ENCODE measurements around the gene DOK4. TPM values are rescaled to one million over a fixed set of nuclear protein-coding genes. Genes with fewer than 3 reads are reported as not detected.

The DOK4 gene
- total RNA-seq, 8 experiments from 2014 or later = 11.3 to 34.8 (median 22.6) TPM

DNA sequence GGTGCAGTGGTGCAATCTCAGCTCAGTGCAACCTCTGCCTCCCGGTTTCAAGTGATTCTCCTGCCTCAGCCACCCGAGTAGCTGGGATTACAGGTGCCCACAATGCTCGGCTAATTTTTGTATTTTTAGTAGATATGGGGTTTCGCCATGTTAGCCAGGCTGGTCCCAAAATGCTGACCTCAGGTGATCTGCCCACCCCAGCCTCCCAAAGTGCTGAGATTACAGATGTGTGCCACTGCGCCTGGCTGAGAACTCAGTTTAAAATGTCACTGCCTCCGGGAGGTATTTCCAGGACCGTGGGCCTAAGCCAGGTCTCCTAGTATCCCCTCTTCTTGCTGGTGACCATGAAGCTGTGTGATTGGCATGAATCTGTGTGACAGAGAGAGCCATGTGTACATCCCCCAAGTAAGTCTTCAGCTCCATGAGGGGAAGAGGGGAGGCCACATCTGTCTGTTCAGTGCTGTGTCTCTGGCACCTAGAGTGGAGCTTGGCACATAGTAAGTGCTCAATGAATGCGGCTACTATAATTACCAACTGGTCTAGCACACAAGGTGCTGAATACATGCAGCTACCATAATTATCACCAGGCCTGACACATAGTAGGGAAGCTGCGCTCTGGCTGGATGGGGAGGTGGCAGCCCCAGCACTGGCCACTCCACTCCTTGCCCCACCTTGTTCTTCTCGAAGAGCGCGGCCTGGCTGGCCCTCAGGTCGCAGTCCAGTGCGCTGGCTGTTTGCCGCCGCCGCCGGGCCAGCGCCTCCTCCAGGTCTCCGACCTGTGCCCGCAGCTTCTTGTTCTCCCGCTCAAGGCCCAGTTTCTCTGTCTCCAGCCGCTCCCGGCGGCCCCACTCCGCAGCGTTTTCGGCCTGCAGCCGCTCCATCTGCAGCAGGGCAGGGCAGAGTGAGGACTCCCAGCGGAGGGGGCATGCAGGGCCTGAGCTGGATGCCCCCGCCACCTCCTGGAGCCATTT, 31.4 kb upstream of the DOK4 start:
- ATAC-seq (replicated peaks in 6 of 8) = no peak
- WGBS, 10 experiments = 86 to 100% (median 96%) methylated on average over 1 to 10 of the region's 31 CpGs; no CpG with 5 or more reads in 5 of the 10 experiments
- in situ Hi-C loops (cut with MboI; ENCODE audit: low pct_unique_long_range_greater_than_20kb in 2 of 9, low sequenced_read_pairs in 9 of 9, unreplicated experiment in 9 of 9) = loop anchor here in 2 of 9 experiments (25.0 kb wide), 1 partner anchor 205 kb away; no protein-coding TSS in a partner anchor
- Histone ChIP-seq H3K27ac (no peak overlapping the region), H3K4me1 (replicated peaks in 1 of 2) (peaks cover 0 to 5% of the 10 kb centered on the region in 2 donors), H3K4me3 (no peak overlapping the region)

GRCh38 chr16:57516773-57517172, 30.5 kb upstream of the DOK4 start:
- Histone ChIP-seq H3K4me3 (no peak overlapping the region), H3K4me1 (replicated peaks in 1 of 2) (peaks cover 0 to 5% of the 10 kb centered on the region in 2 donors), H3K27ac (no peak overlapping the region)
- WGBS, 10 experiments = 40 to 100% (median 100%) methylated on average over 1 to 3 of the region's 3 CpGs; no CpG with 5 or more reads in 3 of the 10 experiments
- no peak for ATAC-seq (replicated peaks in 6 of 8)
- in situ Hi-C loops (cut with MboI; ENCODE audit: low pct_unique_long_range_greater_than_20kb in 2 of 9, low sequenced_read_pairs in 9 of 9, unreplicated experiment in 9 of 9) = loop anchor here in 2 of 9 experiments (25.0 kb wide), 1 partner anchor 204 kb away; no protein-coding TSS in a partner anchor

GRCh38 chr16:57516176-57516725, 30.0 kb upstream of the DOK4 start:
- in situ Hi-C loops (cut with MboI; ENCODE audit: low pct_unique_long_range_greater_than_20kb in 2 of 9, low sequenced_read_pairs in 9 of 9, unreplicated experiment in 9 of 9) = loop anchor here in 2 of 9 experiments (25.0 kb wide), 1 partner anchor 204 kb away; no protein-coding TSS in a partner anchor
- WGBS, 10 experiments = 75 to 100% (median 85%) methylated on average over 1 to 4 of the region's 10 CpGs; no CpG with 5 or more reads in 6 of the 10 experiments
- H3K27ac ChIP-seq = no peak overlapping the region
- ATAC-seq (replicated peaks in 6 of 8) = no peak
- peaks cover 0 to 5% of the 10 kb centered on the region in 2 donors for H3K4me1 ChIP-seq (replicated peaks in 1 of 2)
- no peak overlapping the region for H3K4me3 ChIP-seq

GRCh38 chr16:57514791-57515600, 28.7 kb upstream of the DOK4 start:
- peak in 2 of 8 experiments; percentile 22 to 27 for ATAC-seq (replicated peaks in 6 of 8)
- Histone ChIP-seq H3K4me3 (no peak overlapping the region), H3K27ac (no peak overlapping the region), H3K4me1 (replicated peaks in 1 of 2) (peaks cover 0 to 5% of the 10 kb centered on the region in 2 donors)
- in situ Hi-C loops (cut with MboI; ENCODE audit: low pct_unique_long_range_greater_than_20kb in 2 of 9, low sequenced_read_pairs in 9 of 9, unreplicated experiment in 9 of 9) = loop anchor here in 2 of 9 experiments (25.0 kb wide), 1 partner anchor 203 kb away; no protein-coding TSS in a partner anchor
- 91 to 100% (median 95%) methylated on average over 2 to 12 of the region's 23 CpGs; no CpG with 5 or more reads in 6 of the 10 experiments for WGBS, 10 experiments

- WGBS, 10 experiments = 82 to 100% methylated on average over 1 to 2 of the region's 4 CpGs; no CpG with 5 or more reads in 8 of the 10 experiments
- Histone ChIP-seq H3K4me3 (no peak overlapping the region), H3K27ac (no peak overlapping the region), H3K4me1 (replicated peaks in 1 of 2) (peaks cover 0 to 5% of the 10 kb centered on the region in 2 donors)
- ATAC-seq (replicated peaks in 6 of 8) = no peak
- in situ Hi-C loops (cut with MboI; ENCODE audit: low pct_unique_long_range_greater_than_20kb in 2 of 9, low sequenced_read_pairs in 9 of 9, unreplicated experiment in 9 of 9) = loop anchor here in 2 of 9 experiments (25.0 kb wide), 1 partner anchor 202 kb away; no protein-coding TSS in a partner anchor
These were observed 28.1 kb upstream of the DOK4 start for GRCh38 chr16:57514371-57514770.

DNA sequence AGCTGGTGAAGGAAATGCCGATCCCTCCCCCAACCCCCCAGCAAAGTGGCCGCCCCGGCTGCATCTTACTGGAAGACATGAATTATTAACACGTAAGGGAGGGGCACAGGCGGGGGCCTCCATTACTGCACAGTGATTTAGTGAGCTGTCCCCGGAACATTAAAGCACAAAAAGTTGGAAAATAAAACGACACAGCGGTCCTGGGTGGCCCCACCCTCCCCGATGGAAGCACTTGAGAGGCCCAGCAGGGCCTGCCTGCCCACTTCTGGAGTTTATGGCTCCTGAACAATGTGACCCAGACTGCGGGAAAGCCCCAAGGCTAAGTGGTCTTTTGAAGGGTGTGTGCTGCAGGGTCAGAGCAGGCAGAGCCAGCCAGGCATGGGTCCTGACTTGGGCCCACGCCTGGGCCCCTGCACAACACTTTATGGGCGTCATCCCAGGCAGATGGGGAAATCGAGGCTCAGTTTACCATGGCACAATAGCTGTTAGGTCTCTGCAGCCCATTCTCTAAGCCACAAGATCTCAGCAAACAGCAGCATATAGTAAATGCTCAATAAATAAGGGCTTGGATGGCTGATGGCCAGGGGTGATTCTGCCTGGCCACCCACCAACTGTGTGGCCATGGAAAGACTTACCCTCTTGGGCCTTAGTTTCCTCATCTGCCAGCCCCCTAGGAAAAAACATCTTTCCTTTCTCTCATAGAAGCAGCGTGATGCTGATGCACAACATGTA, 27.2 kb upstream of the DOK4 start:
- 0 to 100% (median 25%) methylated on average over 1 to 9 of the region's 14 CpGs; no CpG with 5 or more reads in 2 of the 10 experiments for WGBS, 10 experiments
- ATAC-seq (replicated peaks in 6 of 8) = peak; percentile 16 to 87 (median 80)
- no peak overlapping the region for H3K27ac ChIP-seq

DNA sequence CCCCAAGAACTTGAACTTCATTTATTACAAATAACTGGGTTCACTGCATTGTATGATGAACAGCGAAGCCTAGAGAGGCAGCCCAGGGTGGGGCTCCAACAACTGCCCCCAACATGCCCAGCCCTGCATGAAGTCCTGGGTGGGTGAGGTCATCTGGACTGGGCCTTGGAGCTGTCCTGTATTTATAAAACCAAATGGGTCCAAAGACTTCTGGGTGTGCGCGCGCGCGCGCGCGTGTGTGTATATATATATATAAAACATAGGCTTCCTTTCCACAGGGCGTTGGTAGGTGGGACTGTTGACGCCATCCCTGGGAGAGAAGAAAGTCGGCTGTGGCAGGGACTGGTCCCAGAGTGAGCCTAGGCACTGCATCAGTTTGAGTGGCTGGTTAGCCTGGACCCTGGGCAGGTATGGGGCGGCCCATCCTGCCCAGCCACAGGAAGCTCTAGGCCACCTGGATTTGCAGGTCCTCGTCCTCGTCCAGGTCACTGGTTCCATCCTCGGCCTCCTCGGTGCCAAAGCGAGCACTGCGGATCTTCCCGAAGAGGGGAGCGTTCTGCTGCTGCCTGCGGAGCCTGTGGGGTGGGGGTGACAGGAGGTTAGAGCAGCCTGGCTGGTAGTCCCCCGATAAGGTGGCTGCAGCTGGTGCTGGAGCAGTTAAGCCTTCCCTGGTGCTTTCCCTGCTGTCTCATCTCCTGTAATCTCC, 26.2 kb upstream of the DOK4 start:
- no peak for ATAC-seq (replicated peaks in 6 of 8)
- in situ Hi-C loops (cut with MboI; ENCODE audit: low pct_unique_long_range_greater_than_20kb in 2 of 9, low sequenced_read_pairs in 9 of 9, unreplicated experiment in 9 of 9) = loop anchor here in 2 of 9 experiments (25.0 kb wide), 1 partner anchor 200 kb away; no protein-coding TSS in a partner anchor
- Histone ChIP-seq H3K4me1 (replicated peaks in 1 of 2) (peaks cover 6 to 14% of the 10 kb centered on the region in 2 donors), H3K4me3 (no peak overlapping the region), H3K27ac (no peak overlapping the region)
- 87 to 100% (median 96%) methylated on average over 1 to 16 of the region's 23 CpGs; no CpG with 5 or more reads in 5 of the 10 experiments for WGBS, 10 experiments

More for the DNA sequence above, 27.2 kb upstream of the DOK4 start:
- Histone ChIP-seq H3K4me1 (replicated peaks in 1 of 2) (peaks cover 0 to 5% of the 10 kb centered on the region in 2 donors), H3K4me3 (no peak overlapping the region)
- in situ Hi-C loops (cut with MboI; ENCODE audit: low pct_unique_long_range_greater_than_20kb in 2 of 9, low sequenced_read_pairs in 9 of 9, unreplicated experiment in 9 of 9) = loop anchor here in 2 of 9 experiments (25.0 kb wide), 1 partner anchor 201 kb away; no protein-coding TSS in a partner anchor

GRCh38 chr16:57510016-57510871, 24.0 kb upstream of the DOK4 start:
- ATAC-seq (replicated peaks in 6 of 8) = peak in 1 of 8 experiments; percentile 33
- in situ Hi-C loops (cut with MboI; ENCODE audit: low pct_unique_long_range_greater_than_20kb in 2 of 9, low sequenced_read_pairs in 9 of 9, unreplicated experiment in 9 of 9) = loop anchor here in 2 of 9 experiments (25.0 kb wide), 1 partner anchor 198 kb away; no protein-coding TSS in a partner anchor

DNA sequence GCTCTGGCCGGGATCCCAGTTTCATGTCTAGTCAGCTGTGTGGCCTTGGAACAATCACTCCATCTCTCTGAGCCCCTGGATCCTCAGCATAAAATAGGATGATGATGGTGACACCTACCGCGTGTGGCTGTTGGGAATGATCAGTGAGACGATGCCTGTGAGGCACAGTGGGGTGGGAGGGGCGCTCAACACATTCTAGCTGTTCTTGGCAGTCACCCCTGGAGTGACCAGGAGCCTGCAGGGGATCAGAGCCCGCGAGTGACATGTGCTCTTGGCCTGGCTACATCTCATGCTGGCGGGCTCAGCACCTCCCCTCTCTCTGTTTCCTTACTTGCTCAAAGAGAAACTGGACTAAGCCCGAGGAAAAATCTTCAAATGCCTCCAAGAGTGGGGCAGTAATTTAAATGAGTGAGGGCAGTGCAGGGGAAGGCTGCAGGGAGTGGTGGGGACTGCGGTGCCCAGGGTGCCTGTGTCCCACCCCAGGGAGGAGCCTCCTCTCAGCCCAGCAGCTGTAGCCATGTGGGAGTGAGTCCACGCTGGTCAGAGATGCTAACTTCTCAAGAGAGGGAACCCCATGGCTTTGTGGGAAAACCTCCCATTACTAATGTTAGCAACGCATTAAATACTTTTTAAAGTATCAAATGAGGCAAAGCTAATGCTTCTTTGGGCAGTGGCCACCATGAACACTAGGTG, 23.1 kb upstream of the DOK4 start:
- peaks cover 12 to 19% of the 10 kb centered on the region in 2 donors for H3K4me1 ChIP-seq (replicated peaks in 1 of 2)
- H3K4me3 ChIP-seq = no peak overlapping the region
- no peak overlapping the region for H3K27ac ChIP-seq
- in situ Hi-C loops (cut with MboI; ENCODE audit: low pct_unique_long_range_greater_than_20kb in 2 of 9, low sequenced_read_pairs in 9 of 9, unreplicated experiment in 9 of 9) = loop anchor here in 2 of 9 experiments (25.0 kb wide), 1 partner anchor 197 kb away; no protein-coding TSS in a partner anchor
- peak in 2 of 8 experiments; percentile 10 to 32 for ATAC-seq (replicated peaks in 6 of 8)
- 45 to 100% (median 80%) methylated on average over 1 to 7 of the region's 12 CpGs; no CpG with 5 or more reads in 3 of the 10 experiments for WGBS, 10 experiments

More at GRCh38 chr16:57510016-57510871, 24.0 kb upstream of the DOK4 start:
- WGBS, 10 experiments = 54 to 80% (median 65%) methylated on average over 1 to 8 of the region's 10 CpGs; no CpG with 5 or more reads in 2 of the 10 experiments
- Histone ChIP-seq H3K4me1 (replicated peaks in 1 of 2) (peaks cover 8 to 17% of the 10 kb centered on the region in 2 donors), H3K27ac (no peak overlapping the region), H3K4me3 (no peak overlapping the region)

- Histone ChIP-seq H3K4me3 (no peak overlapping the region), H3K4me1 (replicated peaks in 1 of 2) (peaks cover 25 to 26% of the 10 kb centered on the region in 2 donors), H3K27ac (peak overlapping the region in 1 of 2 donors; percentile 44)
- ATAC-seq (replicated peaks in 6 of 8) = peak in 5 of 8 experiments; percentile 9 to 23 (median 15)
- 0 to 100% methylated on average over 1 of the region's 3 CpGs; no CpG with 5 or more reads in 8 of the 10 experiments for WGBS, 10 experiments
- in situ Hi-C loops (cut with MboI; ENCODE audit: low pct_unique_long_range_greater_than_20kb in 2 of 9, low sequenced_read_pairs in 9 of 9, unreplicated experiment in 9 of 9) = loop anchor here in 2 of 9 experiments (25.0 kb wide), 1 partner anchor 196 kb away; no protein-coding TSS in a partner anchor
These were observed 21.7 kb upstream of the DOK4 start for GRCh38 chr16:57508035-57508425.

Measured in motor neuron (in vitro differentiated cells).